ENCODE data around the gene MOB3B. TPM values are rescaled to one million over a fixed set of nuclear protein-coding genes. Genes with fewer than 3 reads are reported as not detected.
A peak's percentile ranks its signal among the peaks of the same experiment; 100 is the strongest.

MOB3B gene
- total RNA-seq, 2 donors from 2014 or later, result 0.11 to 0.59 TPM

DNA sequence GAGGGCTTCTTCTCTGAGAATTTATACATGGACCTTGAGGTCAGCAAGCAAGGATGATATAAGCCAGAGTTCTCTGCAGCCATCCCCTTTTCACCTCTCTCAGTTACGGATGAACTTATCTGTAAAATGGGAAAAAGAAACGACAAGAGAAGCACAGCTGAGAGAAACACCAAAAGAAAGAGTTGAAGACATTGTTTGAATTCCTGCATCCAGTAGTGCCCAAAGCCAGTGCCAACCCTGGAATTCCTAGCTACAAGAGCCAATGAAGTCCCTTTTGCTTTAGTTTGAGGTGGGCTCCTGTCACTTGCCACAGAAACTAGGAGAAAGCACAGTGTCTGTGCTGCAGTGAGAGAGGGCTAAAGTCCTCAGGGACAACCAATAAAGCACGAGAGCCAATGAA, 6.6 kb upstream of the MOB3B start:
- no peaks in the 10 kb centered on the region for H3K4me1 Mint-ChIP-seq (ENCODE audit: low read depth in 2 of 2)
- ATAC-seq (no peak), DNase-seq (ENCODE audit: low spot score) (no peak)
- peaks cover 0 to 5% of the 10 kb centered on the region in 2 donors for H3K27me3 Mint-ChIP-seq
- H3K36me3 Mint-ChIP-seq, result no peaks in the 10 kb centered on the region
- H3K9me3 Mint-ChIP-seq, result no peaks in the 10 kb centered on the region
- H3K4me3 Mint-ChIP-seq, result no peak overlapping the region
- H3K27ac Mint-ChIP-seq, result no peak overlapping the region

DNA sequence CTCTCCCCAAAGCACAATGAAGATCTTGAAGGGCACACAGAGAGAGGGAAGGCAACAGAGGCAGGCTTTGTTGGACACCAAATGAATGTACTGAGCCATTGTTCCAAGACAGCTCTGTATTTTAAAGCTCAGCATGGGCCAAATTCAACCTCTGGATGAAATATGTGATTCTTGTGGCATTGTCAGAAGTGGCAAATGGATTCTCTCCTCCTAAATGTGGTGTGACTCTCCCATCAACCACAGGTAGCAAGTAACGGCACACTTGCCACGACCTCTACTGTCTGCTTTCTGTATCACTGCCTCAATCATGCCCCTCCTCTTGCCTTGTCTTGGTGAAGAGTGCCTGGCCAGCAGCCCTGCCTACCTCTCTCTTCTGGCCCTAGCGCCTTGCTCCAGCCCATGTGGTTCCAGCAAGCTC, 6.1 kb upstream of the MOB3B start:
- DNase-seq (ENCODE audit: low spot score), result no peak
- peak in 1 of 2 donors; percentile 46 for ATAC-seq
- Mint-ChIP-seq H3K9me3 (no peaks in the 10 kb centered on the region), H3K4me3 (no peak overlapping the region), H3K27ac (no peak overlapping the region), H3K4me1 (ENCODE audit: low read depth in 2 of 2) (no peaks in the 10 kb centered on the region), H3K36me3 (no peaks in the 10 kb centered on the region), H3K27me3 (peaks cover 0 to 5% of the 10 kb centered on the region in 2 donors)

DNA sequence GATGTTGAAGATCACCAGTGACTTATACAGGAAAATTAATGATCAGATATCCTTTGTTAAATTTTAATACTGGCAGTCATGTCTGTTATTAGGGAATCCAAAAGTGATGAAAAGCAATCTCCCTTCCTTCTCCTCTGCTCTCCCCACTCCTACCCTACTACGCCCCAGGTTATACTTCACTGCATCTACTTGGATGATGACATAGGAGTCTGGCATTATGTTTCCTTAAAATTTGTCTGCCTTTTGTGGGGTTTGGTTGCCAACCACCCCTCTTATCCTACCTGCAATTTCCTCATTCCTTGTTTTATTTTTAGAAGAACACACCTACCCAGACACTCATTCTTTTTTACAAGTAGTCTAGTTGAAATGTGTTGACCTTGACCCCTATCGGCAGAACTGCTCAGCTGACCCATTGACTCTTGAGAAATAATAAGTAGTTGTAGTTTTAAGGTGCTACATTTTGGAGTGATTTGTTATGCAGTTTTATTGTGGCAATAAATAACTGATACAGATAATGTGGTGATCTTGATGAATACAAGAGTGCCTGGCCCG, 5.1 kb upstream of the MOB3B start:
- Mint-ChIP-seq H3K9me3 (no peaks in the 10 kb centered on the region), H3K36me3 (no peaks in the 10 kb centered on the region), H3K27ac (no peak overlapping the region), H3K4me1 (ENCODE audit: low read depth in 2 of 2) (peaks cover 0 to 1% of the 10 kb centered on the region in 2 donors), H3K4me3 (no peak overlapping the region), H3K27me3 (peaks cover 0 to 6% of the 10 kb centered on the region in 2 donors)
- no peak for ATAC-seq
- no peak for DNase-seq (ENCODE audit: low spot score)

GRCh38 chr9:27534131-27534530, 4.5 kb upstream of the MOB3B start:
- Mint-ChIP-seq H3K4me3 (no peak overlapping the region), H3K36me3 (no peaks in the 10 kb centered on the region), H3K27ac (no peak overlapping the region), H3K27me3 (peaks cover 0 to 8% of the 10 kb centered on the region in 2 donors), H3K9me3 (no peaks in the 10 kb centered on the region), H3K4me1 (ENCODE audit: low read depth in 2 of 2) (peaks cover 0 to 3% of the 10 kb centered on the region in 2 donors)
- no peak for ATAC-seq
- DNase-seq (ENCODE audit: low spot score), result no peak

- ATAC-seq (no peak), DNase-seq (ENCODE audit: low spot score) (no peak)
- Mint-ChIP-seq H3K27ac (no peak overlapping the region), H3K4me1 (ENCODE audit: low read depth in 2 of 2) (peaks cover 0 to 3% of the 10 kb centered on the region in 2 donors), H3K4me3 (no peak overlapping the region), H3K27me3 (peaks cover 0 to 8% of the 10 kb centered on the region in 2 donors), H3K9me3 (no peaks in the 10 kb centered on the region), H3K36me3 (no peaks in the 10 kb centered on the region)
These were observed 3.7 kb upstream of the MOB3B start for GRCh38 chr9:27533311-27533710.

DNA sequence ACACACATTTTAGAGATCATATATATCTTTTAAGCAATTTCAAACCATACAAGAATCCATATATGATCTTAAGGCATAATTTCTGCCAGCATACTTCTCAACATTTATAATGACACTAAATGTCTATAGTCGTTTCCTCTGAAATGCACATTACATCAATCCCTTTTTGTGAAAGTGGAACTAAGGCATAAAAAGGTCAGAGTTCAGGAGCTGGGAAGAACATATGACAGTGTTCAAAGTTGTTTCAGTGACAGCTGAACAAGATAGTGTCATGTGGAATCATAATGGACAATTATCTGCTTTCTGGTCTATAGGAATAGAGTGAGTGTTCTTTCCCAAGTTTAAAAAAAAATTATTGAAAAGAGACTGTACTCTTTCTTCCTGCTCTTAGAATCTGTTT, 2.4 kb upstream of the MOB3B start:
- H3K36me3 Mint-ChIP-seq, result no peaks in the 10 kb centered on the region

DNA sequence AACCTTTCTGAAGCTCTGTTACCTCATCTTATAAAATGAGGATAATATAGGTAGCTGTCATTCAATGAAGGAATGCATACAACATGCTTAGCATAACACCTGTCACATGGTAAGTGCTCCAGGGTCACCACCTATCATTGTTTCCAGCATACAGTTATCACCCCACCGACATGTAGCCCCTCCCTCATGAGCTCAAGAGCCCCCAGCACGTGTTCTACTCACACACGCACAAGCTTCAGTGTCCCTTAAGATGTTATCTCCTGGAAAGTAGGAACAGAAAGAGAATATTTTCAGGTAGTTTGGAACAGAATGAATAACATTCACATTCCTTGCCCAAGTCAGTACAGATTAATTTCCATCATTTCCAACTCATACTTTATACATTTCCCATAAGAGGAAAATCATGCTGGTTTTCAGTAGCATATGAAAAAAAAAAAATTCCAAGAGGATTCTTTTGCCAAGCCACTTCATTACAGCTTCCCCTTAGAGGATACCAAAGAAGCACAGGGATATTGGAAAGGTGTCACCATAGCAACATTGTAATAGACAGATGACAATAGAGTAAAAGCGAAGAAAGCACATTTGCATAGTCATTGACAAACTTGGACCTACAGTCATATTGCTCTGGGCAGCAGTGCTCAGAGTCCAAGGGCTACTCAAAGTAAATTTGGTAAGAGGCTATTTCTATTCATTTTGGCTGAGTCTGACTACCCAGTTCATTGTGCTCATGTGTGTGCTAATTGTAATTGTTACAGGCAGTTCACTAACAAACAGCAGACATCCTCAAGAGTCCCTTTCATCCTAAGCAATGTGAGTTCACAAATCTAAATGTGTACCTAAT, 1.5 kb upstream of the MOB3B start:
- H3K9me3 Mint-ChIP-seq, result no peaks in the 10 kb centered on the region
- H3K27ac Mint-ChIP-seq, result no peak overlapping the region
- H3K4me3 Mint-ChIP-seq, result no peak overlapping the region
- no peak for DNase-seq (ENCODE audit: low spot score)
- ATAC-seq, result no peak
- peaks cover 0 to 6% of the 10 kb centered on the region in 2 donors for H3K4me1 Mint-ChIP-seq (ENCODE audit: low read depth in 2 of 2)
- H3K27me3 Mint-ChIP-seq, result peaks cover 13 to 16% of the 10 kb centered on the region in 2 donors
- H3K36me3 Mint-ChIP-seq, result no peaks in the 10 kb centered on the region

More for the DNA sequence above, 2.4 kb upstream of the MOB3B start:
- ATAC-seq (no peak), DNase-seq (ENCODE audit: low spot score) (no peak)
- no peak overlapping the region for H3K4me3 Mint-ChIP-seq
- H3K27me3 Mint-ChIP-seq, result peaks cover 4 to 9% of the 10 kb centered on the region in 2 donors
- H3K4me1 Mint-ChIP-seq (ENCODE audit: low read depth in 2 of 2), result peaks cover 0 to 6% of the 10 kb centered on the region in 2 donors
- no peaks in the 10 kb centered on the region for H3K9me3 Mint-ChIP-seq
- H3K27ac Mint-ChIP-seq, result no peak overlapping the region

DNA sequence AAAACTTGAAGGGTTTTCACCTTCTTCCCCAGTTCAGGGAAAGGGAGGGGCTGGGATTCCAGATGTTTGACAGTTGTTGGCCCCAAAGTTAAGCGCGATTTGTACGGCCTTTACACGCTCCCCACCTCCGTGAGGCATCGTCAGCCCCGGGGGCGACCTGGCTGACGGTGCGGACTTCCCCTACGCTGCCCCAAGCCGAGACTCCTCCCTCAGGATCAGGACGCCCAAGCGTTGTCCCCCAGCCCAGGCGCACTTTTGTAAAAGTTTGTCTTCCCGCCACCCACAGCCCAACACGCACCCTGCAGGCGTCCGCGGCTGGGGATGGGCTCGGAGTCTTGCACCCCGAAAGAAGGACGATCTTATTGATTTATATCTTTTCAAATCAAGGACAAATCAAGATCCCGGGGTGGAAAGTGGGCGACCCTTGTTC, 713 bp downstream of the MOB3B start:
- H3K36me3 Mint-ChIP-seq, result no peaks in the 10 kb centered on the region
- peak overlapping the region in 1 of 2 donors; percentile 48 for H3K27ac Mint-ChIP-seq
- ATAC-seq, result peak; percentile 79 to 86
- peaks cover 25 to 28% of the 10 kb centered on the region in 2 donors for H3K27me3 Mint-ChIP-seq
- H3K4me3 Mint-ChIP-seq, result peak overlapping the region; percentile 79
- H3K9me3 Mint-ChIP-seq, result no peaks in the 10 kb centered on the region
- peak; percentile 79 for DNase-seq (ENCODE audit: low spot score)
- H3K4me1 Mint-ChIP-seq (ENCODE audit: low read depth in 2 of 2), result peaks cover 0 to 6% of the 10 kb centered on the region in 2 donors

GRCh38 chr9:27528076-27528885, 1.3 kb downstream of the MOB3B start:
- Mint-ChIP-seq H3K4me3 (peak overlapping the region; percentile 79), H3K4me1 (ENCODE audit: low read depth in 2 of 2) (peaks cover 0 to 6% of the 10 kb centered on the region in 2 donors), H3K27me3 (peaks cover 27 to 28% of the 10 kb centered on the region in 2 donors), H3K9me3 (no peaks in the 10 kb centered on the region), H3K27ac (peak overlapping the region in 1 of 2 donors; percentile 48), H3K36me3 (no peaks in the 10 kb centered on the region)
- peak; percentile 76 for DNase-seq (ENCODE audit: low spot score)
- ATAC-seq, result peak; percentile 60 to 80

GRCh38 chr9:27527702-27528075, 1.9 kb downstream of the MOB3B start:
- H3K27ac Mint-ChIP-seq, result no peak overlapping the region
- ATAC-seq (no peak), DNase-seq (ENCODE audit: low spot score) (no peak)
- peak overlapping the region; percentile 79 for H3K4me3 Mint-ChIP-seq
- no peaks in the 10 kb centered on the region for H3K36me3 Mint-ChIP-seq
- H3K4me1 Mint-ChIP-seq (ENCODE audit: low read depth in 2 of 2), result peaks cover 0 to 6% of the 10 kb centered on the region in 2 donors
- no peaks in the 10 kb centered on the region for H3K9me3 Mint-ChIP-seq
- peaks cover 25 to 30% of the 10 kb centered on the region in 2 donors for H3K27me3 Mint-ChIP-seq

DNA sequence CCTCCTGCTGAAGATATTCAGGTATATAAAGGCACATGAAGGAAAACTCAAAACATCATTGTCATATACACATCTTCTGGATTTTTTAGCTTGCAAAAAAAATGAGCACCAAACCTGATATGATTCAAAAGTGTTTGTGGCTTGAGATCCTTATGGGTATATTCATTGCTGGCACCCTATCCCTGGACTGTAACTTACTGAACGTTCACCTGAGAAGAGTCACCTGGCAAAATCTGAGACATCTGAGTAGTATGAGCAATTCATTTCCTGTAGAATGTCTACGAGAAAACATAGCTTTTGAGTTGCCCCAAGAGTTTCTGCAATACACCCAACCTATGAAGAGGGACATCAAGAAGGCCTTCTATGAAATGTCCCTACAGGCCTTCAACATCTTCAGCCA, 5.4 kb downstream of the MOB3B start, which contains the start of gene IFNK:
IFNK (plus strand) TSS at position 55 of the 400 bp plus-strand sequence; CDS start at position 102, 47 bp downstream.
- no peaks in the 10 kb centered on the region for H3K9me3 Mint-ChIP-seq
- no peak within 1 kb of the TSS for H3K27ac Mint-ChIP-seq
- no peaks in the 10 kb centered on the region for H3K36me3 Mint-ChIP-seq
- H3K4me1 Mint-ChIP-seq (ENCODE audit: low read depth in 2 of 2), result peaks cover 0 to 3% of the 10 kb centered on the region in 2 donors
- DNase-seq (ENCODE audit: low spot score), result no peak
- no peak for ATAC-seq
- H3K4me3 Mint-ChIP-seq, result no peak within 1 kb of the TSS
- peaks cover 24 to 30% of the 10 kb centered on the region in 2 donors for H3K27me3 Mint-ChIP-seq

- no peaks in the 10 kb centered on the region for H3K36me3 Mint-ChIP-seq
- no peak overlapping the region for H3K4me3 Mint-ChIP-seq
These were observed 6.5 kb downstream of the MOB3B start for GRCh38 chr9:27523141-27523540.

GRCh38 chr9:27520986-27521385, 8.6 kb downstream of the MOB3B start:
- H3K27me3 Mint-ChIP-seq, result peaks cover 15 to 23% of the 10 kb centered on the region in 2 donors
- DNase-seq (ENCODE audit: low spot score) (no peak), ATAC-seq (no peak)
- H3K4me3 Mint-ChIP-seq, result no peak overlapping the region
- H3K27ac Mint-ChIP-seq, result no peak overlapping the region
- no peaks in the 10 kb centered on the region for H3K4me1 Mint-ChIP-seq (ENCODE audit: low read depth in 2 of 2)
- no peaks in the 10 kb centered on the region for H3K9me3 Mint-ChIP-seq
- H3K36me3 Mint-ChIP-seq, result no peaks in the 10 kb centered on the region

More at GRCh38 chr9:27523141-27523540, 6.5 kb downstream of the MOB3B start:
- peaks cover 28 to 30% of the 10 kb centered on the region in 2 donors for H3K27me3 Mint-ChIP-seq
- DNase-seq (ENCODE audit: low spot score) (no peak), ATAC-seq (no peak)
- H3K9me3 Mint-ChIP-seq, result no peaks in the 10 kb centered on the region
- H3K4me1 Mint-ChIP-seq (ENCODE audit: low read depth in 2 of 2), result peaks cover 0 to 2% of the 10 kb centered on the region in 2 donors
- no peak overlapping the region for H3K27ac Mint-ChIP-seq

Measured in natural killer cell treated with Interleukin-12 subunit alpha and Interleukin-12 subunit beta and Interleukin-15 and Interleukin-18, amount 100 ng/mL, for 72 hours (primary cell).